GM12878 (cell line): ENCODE data around the gene GNGT1.

Experiments used
- KDM1A ChIP-seq: fragments of 200-600 bp; sonication (generic); IDR thresholded peaks from 2 replicates; pipeline ENCODE4 v1.6.1; 2016; ENCODE audit warnings: borderline replicate concordance
- NRF1 ChIP-seq: conservative IDR thresholded peaks from 2 replicates; pipeline ENCODE4 v1.6.1; 2011; ENCODE audit warnings: mild to moderate bottlenecking, low read depth, low read length, improper control_type of control experiment

GRCh38 chr7:93944673-93945072 is 38.3 kb downstream of the GNGT1 start:
- TF ChIP-seq NRF1 (no peak), KDM1A (no peak)
